Measurements from ENCODE around the gene SLAMF9. TPM values are rescaled to one million over a fixed set of nuclear protein-coding genes. Genes with fewer than 3 reads are reported as not detected.

Gene SLAMF9
- total and polyA plus RNA-seq, 2 of the 8 experiments (the other 6 are each of a cell fraction or from before 2014, with no cell fraction given), result not detected

DNA sequence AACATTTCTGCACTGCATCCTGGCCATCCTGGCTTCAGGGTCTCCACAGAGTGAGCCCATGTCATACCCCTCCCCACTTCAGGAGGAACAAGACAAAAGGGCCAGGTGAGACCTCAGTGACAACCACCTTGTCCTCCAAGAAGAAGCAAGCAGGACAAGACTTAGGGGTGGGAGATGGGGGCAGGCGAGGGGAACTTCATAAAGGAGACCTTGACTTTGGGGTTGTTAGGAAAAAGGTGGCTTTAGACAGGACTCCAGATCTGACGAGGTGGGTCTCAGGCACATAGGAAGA lies 24.0 kb upstream of the SLAMF9 start:
- DNase-seq (ENCODE audit: low read depth in 1 of 2, low spot score in 2 of 2) (no peak), FAIRE-seq (no peak)
- Histone ChIP-seq H2BK20ac (ENCODE audit: low read length) (no peak overlapping the region), H3K79me2 (ENCODE audit: control insufficient read depth in 1 of 2, insufficient read depth in 2 of 2, low read length in 2 of 2) (no peaks in the 10 kb centered on the region), H3K4me1 (replicated peaks in 1 of 4; ENCODE audit: control insufficient read depth in 3 of 4, insufficient read depth in 4 of 4, low read length in 3 of 4) (no peaks in the 10 kb centered on the region), H3K56ac (replicated peaks; ENCODE audit: insufficient read length, low read depth, low read length) (no peak overlapping the region), H2AK5ac (ENCODE audit: low read depth, low read length) (no peak overlapping the region), H3K14ac (ENCODE audit: insufficient read length) (no peak overlapping the region), H4K8ac (ENCODE audit: extremely low read depth, insufficient read depth, low read length) (no peak overlapping the region), H2BK120ac (replicated peaks; ENCODE audit: low read depth, low read length) (no peak overlapping the region), H2BK12ac (ENCODE audit: low read depth, low read length) (no peak overlapping the region), H3K4me2 (ENCODE audit: insufficient read depth in 1 of 2, low read depth in 2 of 2, low read length in 2 of 2) (no peak overlapping the region), H3K36me3 (ENCODE audit: control insufficient read depth in 2 of 4, insufficient read depth in 4 of 4, low read length in 3 of 4) (no peaks in the 10 kb centered on the region), H3K9ac (replicated peaks in 1 of 4; ENCODE audit: extremely low read depth in 1 of 4, low read depth in 3 of 4, low read length in 3 of 4) (no peak overlapping the region), H2BK5ac (ENCODE audit: low read depth, low read length) (no peak overlapping the region), H3K23me2 (ENCODE audit: low read depth, low read length) (no peaks in the 10 kb centered on the region), H2BK15ac (ENCODE audit: low read length) (no peak overlapping the region), H3K27ac (ENCODE audit: low read depth, low read length) (no peak overlapping the region), H4K91ac (replicated peaks; ENCODE audit: insufficient read length, low read length) (no peak overlapping the region), H4K20me1 (replicated peaks in 1 of 2; ENCODE audit: control insufficient read depth in 1 of 2, insufficient read depth in 2 of 2, low read length in 2 of 2) (no peaks in the 10 kb centered on the region), H3K79me1 (ENCODE audit: low read depth, low read length) (no peaks in the 10 kb centered on the region), H3K4ac (replicated peaks; ENCODE audit: insufficient read length, low read depth, low read length) (no peak overlapping the region), H3K18ac (ENCODE audit: extremely low read depth, low read length) (no peak overlapping the region), H3K9me3 (ENCODE audit: insufficient read depth in 2 of 2, low read depth in 1 of 2, low read length in 1 of 2) (no peaks in the 10 kb centered on the region), H4K5ac (ENCODE audit: insufficient read length, low read depth, low read length) (no peak overlapping the region), H3K27me3 (replicated peaks in 1 of 4; ENCODE audit: control insufficient read depth in 3 of 4, extremely low read depth in 1 of 4, insufficient read depth in 3 of 4, low read length in 3 of 4) (peaks cover 0 to 3% (median under 1%) of the 10 kb centered on the region in 4 experiments; a peak in 1 of 7 replicates), H3K23ac (ENCODE audit: insufficient read length) (no peak overlapping the region), H3K4me3 (ENCODE audit: extremely low read depth in 1 of 4, insufficient read depth in 2 of 4, low read depth in 3 of 4, low read length in 4 of 4) (no peak overlapping the region), H2AFZ (ENCODE audit: low read length) (no peak overlapping the region)
- CTCF ChIA-PET (ENCODE audit: partially characterized antibody), result interaction anchor here (1.0 to 1.5 kb wide), 2 partner anchors 8 to 30 kb away, joined by 3 to 4 read pairs; no protein-coding TSS in a partner anchor
- POLR2A ChIA-PET (ENCODE audit: partially characterized antibody), result no interaction called here
- WGBS, 2 experiments (ENCODE audit: extremely low coverage in 1 of 2, insufficient coverage in 1 of 2, insufficient read length in 1 of 2, insufficient replicate concordance in 2 of 2, low coverage in 1 of 2, low lambda C conversion rate in 2 of 2, missing lambda C conversion rate in 1 of 2), result 89% methylated on average over 2 of the region's 2 CpGs; no CpG with 5 or more reads in 1 of the 2 experiments
- TF ChIP-seq RFX5 (IDR thresholded peaks at IDR 0.05; ENCODE audit: borderline replicate concordance, low read depth, low read length) (no peak), RBBP5 (IDR thresholded peaks at IDR 0.05; ENCODE audit: borderline replicate concordance, low read depth, low read length) (no peak), EZH2 (IDR thresholded peaks at IDR 0.05; ENCODE audit: low read depth, low read length, severe bottlenecking) (no peak), KDM5A (IDR thresholded peaks at IDR 0.05; ENCODE audit: low read length) (no peak), TAF1 (IDR thresholded peaks at IDR 0.05; ENCODE audit: low read depth, low read length) (no peak), CEBPB (IDR thresholded peaks at IDR 0.05; ENCODE audit: low read depth, low read length) (no peak), ASH2L (IDR thresholded peaks at IDR 0.05; ENCODE audit: low read length) (no peak), GABPA (IDR thresholded peaks at IDR 0.05; ENCODE audit: borderline replicate concordance, insufficient read depth, low read length) (no peak), TEAD4 (IDR thresholded peaks at IDR 0.05; ENCODE audit: low read depth, low read length) (no peak), JUN (IDR thresholded peaks at IDR 0.05; ENCODE audit: low read depth, low read length) (no peak), RAD21 (IDR thresholded peaks at IDR 0.05 in 1 of 2, conservative IDR thresholded peaks at IDR 0.05 in 1 of 2; ENCODE audit: low read depth in 2 of 2, low read length in 2 of 2) (no peak), TAF7 (optimal IDR thresholded peaks at IDR 0.05; ENCODE audit: borderline replicate concordance, low read depth, low read length) (no peak), BCL11A (IDR thresholded peaks at IDR 0.05; ENCODE audit: low read depth in 2 of 2, low read length in 2 of 2) (no peak)
- TF ChIP-seq, protein P1, sequence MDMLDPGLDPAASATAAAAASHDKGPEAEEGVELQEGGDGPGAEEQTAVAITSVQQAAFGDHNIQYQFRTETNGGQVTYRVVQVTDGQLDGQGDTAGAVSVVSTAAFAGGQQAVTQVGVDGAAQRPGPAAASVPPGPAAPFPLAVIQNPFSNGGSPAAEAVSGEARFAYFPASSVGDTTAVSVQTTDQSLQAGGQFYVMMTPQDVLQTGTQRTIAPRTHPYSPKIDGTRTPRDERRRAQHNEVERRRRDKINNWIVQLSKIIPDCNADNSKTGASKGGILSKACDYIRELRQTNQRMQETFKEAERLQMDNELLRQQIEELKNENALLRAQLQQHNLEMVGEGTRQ (IDR thresholded peaks at IDR 0.05; ENCODE audit: low read length), result no peak

All from H1 (cell line).